Stimulated activated CD4-positive, alpha-beta T cell treated with anti-CD3 and anti-CD28 coated beads, Interleukin-15, amount 100 ng/mL, for 24 hours (primary cell): Measurements from ENCODE around the gene RIMKLB.
A peak's percentile ranks its signal among the peaks of the same experiment; 100 is the strongest.
"Not testable (repeated sequence)": the region's sequence is repeated elsewhere in the genome, so short reads cannot be mapped to it uniquely, and the experiment has no call there.

Source experiments
- DNase-seq: peaks from one replicate; pipeline ENCODE4 v3.0.0-alpha.2; 2020

Gene RIMKLB

DNA sequence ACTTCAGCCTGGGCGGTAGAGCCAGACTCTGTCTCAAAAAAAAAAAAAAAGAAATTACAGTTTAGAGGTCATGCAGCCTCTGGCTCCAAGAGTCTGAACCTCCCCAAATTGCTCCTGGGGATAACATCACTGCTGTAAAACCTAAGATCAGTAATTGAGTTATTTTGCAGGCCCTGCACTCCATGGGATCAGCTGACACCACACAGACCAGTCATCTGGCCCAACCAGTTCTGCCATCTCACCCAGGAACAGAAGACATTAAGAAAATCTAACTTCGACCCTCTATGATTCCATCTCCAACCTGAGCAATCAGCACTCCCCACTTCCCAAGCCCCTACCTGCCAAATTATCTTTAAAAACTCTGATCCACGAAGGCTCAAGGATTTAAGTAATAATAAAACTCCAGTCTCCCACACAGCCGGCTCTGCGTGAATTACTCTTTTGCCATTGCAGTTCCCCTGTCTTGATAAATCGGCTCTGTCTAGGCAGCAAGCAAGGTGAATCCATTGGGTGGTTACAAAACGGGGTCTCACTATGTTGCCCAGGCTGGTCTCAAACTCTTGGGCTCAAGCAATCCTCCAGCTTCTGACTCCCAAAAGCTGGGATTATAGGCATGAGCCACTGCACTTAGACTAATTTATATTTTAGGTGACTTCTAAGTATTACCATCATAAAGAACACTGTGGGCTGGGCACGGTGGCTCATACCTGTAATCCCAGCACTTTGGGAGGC lies 123.1 kb downstream of the RIMKLB start:
- DNase-seq, result not testable (repeated sequence)

- DNase-seq, result no peak
Observed at GRCh38 chr12:8821591-8821990, 123.8 kb downstream of the RIMKLB start.

- no peak for DNase-seq
Observed at GRCh38 chr12:8822298-8822697, 124.5 kb downstream of the RIMKLB start, which contains the start of gene A2ML1. TSS of gene A2ML1 (plus strand) at chr12:8822621. CDS start at chr12:8822652, 31 bp downstream.

DNA sequence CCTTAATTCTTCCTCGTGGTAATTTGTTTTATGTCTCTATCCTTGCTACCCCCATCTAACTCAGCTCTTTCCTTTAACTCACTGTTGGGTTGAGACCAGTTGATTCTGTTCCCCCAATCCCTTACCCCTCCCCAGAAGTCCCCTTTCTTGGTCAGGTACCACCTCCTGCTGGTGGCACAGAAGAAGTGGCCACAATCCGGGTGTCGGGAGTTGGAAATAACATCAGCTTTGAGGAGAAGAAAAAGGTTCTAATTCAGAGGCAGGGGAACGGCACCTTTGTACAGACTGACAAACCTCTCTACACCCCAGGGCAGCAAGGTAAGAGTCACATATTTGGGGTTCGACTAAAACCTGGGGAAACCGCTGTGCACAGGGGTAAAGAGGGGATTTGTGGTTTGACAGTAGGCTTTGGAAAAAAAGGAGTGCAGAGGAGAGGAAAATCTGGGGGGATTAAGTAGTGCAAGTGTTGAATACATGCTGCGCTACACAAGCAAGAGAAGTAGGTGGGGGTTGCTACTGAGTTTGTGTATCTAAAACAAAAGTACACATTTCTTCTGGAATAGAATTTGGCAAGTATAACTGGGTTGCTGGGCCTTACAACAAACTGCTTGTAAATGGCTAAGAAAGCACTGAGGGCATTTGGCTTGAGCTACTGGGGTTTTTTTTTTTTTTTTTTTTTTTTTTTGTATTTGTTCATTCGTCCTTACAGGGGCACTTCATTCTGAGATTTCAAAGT lies 125.9 kb downstream of the RIMKLB start:
- peak; percentile 5 for DNase-seq

DNA sequence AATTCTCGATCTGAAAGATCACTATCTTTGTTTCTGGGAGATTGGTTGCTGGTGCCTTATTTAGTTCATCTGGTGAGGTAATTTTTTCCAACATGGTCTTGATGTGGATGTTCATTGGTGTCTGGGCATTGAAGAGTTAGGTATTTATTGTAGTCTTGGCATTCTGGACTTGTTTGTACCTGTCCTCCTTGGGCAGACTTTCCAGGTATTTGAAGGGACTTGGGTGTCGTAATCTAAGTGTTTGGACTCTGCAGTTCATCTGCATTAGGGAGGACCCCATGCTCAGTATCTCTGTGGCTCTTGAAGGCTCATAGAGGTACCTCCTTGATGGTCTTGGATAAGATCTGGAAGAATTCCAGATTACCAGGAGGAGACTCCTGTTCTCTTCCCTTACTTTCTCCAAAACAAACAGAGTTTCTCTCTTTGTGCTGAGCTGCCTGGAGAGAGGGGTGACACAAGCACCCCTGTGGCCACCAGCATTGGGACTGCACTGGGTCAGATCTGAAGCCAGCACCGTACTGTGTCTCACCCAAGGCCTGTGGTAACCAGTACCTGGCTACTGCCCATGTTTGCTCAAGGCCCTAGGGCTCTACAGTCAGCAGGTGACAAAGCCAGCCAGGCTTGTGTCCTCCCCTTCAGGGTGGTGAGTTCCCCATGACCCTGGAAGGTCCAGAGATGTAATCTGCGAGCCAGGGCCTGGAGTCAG lies 129.9 kb downstream of the RIMKLB start:
- no peak for DNase-seq

DNA sequence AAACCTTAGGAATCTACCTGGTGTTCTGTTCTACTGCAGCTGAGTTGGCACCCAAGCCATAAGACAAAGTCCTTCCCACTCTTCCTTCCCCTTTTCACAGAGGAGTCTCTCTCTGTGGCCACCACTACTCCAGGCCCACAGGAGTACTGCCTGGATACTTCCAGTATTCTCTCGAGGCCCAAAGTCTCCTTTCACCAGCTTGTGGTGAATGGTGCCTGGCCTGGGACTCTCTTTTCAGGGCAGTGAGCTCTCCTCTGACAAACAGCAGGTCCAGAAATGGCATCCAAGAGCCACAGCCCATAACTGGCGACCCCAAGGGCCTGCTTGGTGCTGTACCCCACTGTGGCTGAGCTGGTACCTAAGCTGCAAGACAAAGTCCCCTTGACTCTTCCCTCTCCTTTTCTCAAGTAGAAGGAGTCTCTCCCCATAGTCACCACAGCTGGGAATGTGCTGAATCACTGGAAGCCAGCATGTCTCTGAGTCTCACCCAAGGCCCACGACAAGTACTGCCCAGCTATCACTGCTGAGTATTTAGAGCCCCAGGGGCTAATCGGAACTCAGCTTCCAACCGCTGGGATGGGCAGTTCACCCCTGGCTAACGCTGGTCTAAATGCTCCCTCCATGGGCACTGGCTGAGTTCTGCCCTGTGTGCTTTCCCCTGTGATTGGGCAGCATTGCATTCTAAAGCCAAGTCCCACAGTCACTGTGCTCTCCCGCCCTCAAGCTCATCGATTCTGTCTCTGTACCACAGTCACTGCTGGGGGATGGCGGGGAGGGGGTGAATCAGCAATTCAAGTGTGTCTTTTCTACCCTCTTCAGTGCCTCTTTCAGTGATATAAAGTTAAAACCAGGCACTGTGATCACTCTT lies 130.7 kb downstream of the RIMKLB start:
- no peak for DNase-seq

DNA sequence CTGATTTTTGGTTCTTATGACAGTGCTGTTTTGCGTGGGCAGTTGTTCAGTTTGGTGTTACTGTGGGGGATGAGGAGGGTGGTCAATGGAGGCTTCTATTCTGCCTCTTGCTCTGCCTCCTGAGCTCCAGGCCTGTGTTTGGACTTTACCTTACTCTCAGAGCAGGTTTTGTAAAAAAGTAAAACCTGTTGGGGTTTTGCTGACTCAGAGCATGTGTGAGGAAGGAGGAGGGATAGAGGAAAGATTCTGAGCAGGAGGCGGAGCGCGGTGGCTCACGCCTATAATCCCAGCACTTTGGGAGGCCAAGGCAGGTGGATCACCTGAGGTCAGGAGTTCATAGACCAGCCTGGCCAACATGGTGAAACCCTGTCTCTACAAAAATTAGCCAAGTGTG lies 131.3 kb downstream of the RIMKLB start:
- no peak for DNase-seq

GRCh38 chr12:8829621-8830020 lies 131.8 kb downstream of the RIMKLB start:
- DNase-seq, result no peak

GRCh38 chr12:8831116-8831515 lies 133.3 kb downstream of the RIMKLB start:
- no peak for DNase-seq

DNA sequence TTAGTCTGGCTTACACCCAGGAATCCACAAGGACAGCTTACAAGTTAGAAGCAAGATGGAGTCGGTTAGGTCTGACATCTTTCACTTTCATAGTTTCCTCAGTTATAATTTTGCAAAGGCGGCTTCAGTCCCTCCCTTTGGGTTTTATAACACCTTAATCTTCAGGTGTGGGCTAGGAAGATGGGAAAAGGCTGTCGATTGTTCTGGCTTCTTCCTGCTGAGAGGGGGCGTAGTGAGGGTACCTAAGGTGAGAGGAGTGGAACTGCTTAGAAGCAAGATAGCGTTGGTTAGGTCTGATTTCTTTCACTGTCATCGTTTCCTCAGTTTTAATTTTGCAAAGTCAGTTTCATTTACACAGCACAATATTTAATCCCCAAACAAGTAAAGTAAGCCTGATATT lies 134.7 kb downstream of the RIMKLB start:
- no peak for DNase-seq
